Measurements from ENCODE around the gene TRABD. TPM values are rescaled to one million over a fixed set of nuclear protein-coding genes. Genes with fewer than 3 reads are reported as not detected.

The TRABD gene
- total RNA-seq, 1 donor from 2014 or later, result 33.1 TPM

DNA sequence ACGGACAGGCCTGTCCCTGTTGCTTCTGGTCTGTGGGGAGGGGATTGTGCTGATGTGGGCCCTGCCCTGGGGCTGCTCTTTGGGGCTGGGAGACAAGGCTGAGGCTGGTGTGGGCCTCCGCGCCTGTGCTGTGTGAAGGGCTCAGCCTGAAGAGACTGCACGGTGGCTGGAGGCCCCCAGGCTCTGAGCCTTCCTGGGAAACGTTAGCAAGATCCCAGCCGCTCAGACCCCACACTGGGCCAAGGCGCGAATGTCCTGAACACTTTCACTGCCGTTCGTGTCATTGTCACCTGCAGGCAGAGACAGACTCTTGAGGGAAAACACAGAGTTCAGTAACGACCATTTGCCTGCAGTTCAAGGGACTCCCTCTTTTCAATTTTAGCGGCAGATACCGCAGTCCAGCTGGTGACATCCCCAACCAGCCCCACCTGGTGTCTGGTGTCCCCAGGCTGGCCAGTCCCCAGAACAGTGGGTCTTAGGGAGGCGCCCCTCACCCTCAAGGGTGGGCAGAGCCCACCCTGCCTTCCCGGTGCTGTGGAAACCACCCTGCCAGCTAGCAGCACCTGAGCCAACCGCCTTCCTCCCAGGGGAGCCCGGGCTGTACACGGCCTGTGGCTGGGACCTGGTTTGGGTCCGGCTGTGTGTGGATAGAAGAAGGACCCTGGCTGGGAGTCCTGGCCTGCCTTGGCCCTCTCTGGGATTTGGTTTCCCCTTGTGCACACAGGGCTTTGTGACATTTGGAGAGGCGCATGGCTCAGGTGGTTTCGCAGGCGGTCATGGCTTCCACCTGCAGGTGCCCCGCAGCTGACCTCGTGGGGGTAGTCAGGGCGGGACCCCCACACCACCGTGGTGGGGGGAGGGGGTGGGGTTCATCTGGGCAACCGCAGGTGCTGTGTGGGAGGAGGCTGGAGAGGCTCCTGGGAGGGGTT lies 9.5 kb upstream of the TRABD start:
- Mint-ChIP-seq H3K4me3 (ENCODE audit: unreplicated experiment) (no peak overlapping the region), H3K27ac (ENCODE audit: unreplicated experiment) (no peak overlapping the region), H3K9me3 (ENCODE audit: unreplicated experiment) (no peaks in the 10 kb centered on the region), H3K36me3 (ENCODE audit: low read depth, unreplicated experiment) (no peaks in the 10 kb centered on the region), H3K4me1 (ENCODE audit: unreplicated experiment) (no peaks in the 10 kb centered on the region), H3K27me3 (ENCODE audit: unreplicated experiment) (peaks cover 21% of the 10 kb centered on the region)
- TF ChIP-seq, protein P1, sequence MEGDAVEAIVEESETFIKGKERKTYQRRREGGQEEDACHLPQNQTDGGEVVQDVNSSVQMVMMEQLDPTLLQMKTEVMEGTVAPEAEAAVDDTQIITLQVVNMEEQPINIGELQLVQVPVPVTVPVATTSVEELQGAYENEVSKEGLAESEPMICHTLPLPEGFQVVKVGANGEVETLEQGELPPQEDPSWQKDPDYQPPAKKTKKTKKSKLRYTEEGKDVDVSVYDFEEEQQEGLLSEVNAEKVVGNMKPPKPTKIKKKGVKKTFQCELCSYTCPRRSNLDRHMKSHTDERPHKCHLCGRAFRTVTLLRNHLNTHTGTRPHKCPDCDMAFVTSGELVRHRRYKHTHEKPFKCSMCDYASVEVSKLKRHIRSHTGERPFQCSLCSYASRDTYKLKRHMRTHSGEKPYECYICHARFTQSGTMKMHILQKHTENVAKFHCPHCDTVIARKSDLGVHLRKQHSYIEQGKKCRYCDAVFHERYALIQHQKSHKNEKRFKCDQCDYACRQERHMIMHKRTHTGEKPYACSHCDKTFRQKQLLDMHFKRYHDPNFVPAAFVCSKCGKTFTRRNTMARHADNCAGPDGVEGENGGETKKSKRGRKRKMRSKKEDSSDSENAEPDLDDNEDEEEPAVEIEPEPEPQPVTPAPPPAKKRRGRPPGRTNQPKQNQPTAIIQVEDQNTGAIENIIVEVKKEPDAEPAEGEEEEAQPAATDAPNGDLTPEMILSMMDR (IDR thresholded peaks at IDR 0.05; ENCODE audit: unreplicated experiment), result no peak
- no peak for DNase-seq (ENCODE audit: low spot score)

DNA sequence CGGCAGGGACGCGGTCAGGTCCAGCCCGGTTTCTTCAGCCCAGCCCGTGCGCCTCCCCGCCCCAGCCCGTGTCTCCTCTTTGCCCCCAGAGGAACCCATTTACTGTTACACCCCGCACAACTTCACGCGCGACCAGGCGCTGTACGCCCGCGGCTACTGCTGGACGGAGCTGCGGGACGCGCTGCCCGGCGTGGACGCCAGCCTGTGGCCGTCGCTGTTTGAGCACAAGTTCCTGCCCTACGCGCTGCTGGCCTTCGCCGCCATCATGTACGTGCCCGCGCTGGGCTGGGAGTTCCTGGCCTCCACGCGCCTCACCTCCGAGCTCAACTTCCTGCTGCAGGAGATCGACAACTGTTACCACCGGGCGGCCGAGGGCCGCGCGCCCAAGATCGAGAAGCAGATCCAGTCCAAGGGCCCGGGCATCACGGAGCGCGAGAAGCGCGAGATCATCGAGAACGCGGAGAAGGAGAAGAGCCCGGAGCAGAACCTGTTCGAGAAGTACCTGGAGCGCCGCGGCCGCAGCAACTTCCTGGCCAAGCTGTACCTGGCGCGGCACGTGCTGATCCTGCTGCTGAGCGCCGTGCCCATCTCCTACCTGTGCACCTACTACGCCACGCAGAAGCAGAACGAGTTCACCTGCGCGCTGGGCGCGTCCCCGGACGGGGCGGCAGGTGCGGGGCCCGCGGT lies 8.7 kb upstream of the TRABD start:
- Mint-ChIP-seq H3K4me3 (ENCODE audit: unreplicated experiment) (no peak overlapping the region), H3K27me3 (ENCODE audit: unreplicated experiment) (peaks cover 19% of the 10 kb centered on the region), H3K9me3 (ENCODE audit: unreplicated experiment) (no peaks in the 10 kb centered on the region), H3K4me1 (ENCODE audit: unreplicated experiment) (no peaks in the 10 kb centered on the region), H3K36me3 (ENCODE audit: low read depth, unreplicated experiment) (no peaks in the 10 kb centered on the region), H3K27ac (ENCODE audit: unreplicated experiment) (no peak overlapping the region)
- DNase-seq (ENCODE audit: low spot score), result no peak
- TF ChIP-seq, protein P1 (IDR thresholded peaks at IDR 0.05; ENCODE audit: unreplicated experiment), result no peak

DNA sequence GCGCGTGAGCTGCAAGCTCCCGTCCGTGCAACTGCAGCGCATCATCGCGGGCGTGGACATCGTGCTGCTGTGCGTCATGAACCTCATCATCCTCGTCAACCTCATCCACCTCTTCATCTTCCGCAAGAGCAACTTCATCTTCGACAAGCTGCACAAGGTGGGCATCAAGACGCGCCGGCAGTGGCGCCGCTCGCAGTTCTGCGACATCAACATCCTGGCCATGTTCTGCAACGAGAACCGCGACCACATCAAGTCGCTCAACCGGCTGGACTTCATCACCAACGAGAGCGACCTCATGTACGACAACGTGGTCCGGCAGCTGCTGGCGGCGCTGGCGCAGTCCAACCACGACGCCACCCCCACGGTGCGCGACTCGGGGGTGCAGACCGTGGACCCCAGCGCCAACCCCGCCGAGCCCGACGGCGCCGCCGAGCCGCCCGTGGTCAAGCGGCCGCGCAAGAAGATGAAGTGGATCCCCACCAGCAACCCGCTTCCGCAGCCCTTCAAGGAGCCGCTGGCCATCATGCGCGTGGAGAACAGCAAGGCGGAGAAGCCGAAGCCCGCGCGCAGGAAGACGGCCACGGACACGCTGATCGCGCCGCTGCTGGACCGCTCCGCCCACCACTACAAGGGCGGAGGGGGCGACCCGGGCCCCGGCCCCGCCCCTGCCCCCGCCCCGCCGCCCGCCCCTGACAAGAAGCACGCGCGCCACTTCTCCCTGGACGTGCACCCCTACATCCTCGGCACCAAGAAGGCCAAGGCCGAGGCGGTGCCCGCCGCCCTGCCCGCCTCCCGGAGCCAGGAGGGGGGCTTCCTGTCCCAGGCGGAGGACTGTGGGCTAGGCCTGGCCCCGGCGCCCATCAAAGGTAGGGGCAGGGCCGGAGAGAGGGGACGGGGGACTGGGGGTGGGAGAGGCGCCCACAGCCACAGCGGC lies 7.9 kb upstream of the TRABD start:
- Mint-ChIP-seq H3K27ac (ENCODE audit: unreplicated experiment) (no peak overlapping the region), H3K36me3 (ENCODE audit: low read depth, unreplicated experiment) (no peaks in the 10 kb centered on the region), H3K9me3 (ENCODE audit: unreplicated experiment) (no peaks in the 10 kb centered on the region), H3K4me3 (ENCODE audit: unreplicated experiment) (no peak overlapping the region), H3K4me1 (ENCODE audit: unreplicated experiment) (no peaks in the 10 kb centered on the region), H3K27me3 (ENCODE audit: unreplicated experiment) (peaks cover 14% of the 10 kb centered on the region)
- no peak for DNase-seq (ENCODE audit: low spot score)
- TF ChIP-seq, protein P1 (IDR thresholded peaks at IDR 0.05; ENCODE audit: unreplicated experiment), result no peak

DNA sequence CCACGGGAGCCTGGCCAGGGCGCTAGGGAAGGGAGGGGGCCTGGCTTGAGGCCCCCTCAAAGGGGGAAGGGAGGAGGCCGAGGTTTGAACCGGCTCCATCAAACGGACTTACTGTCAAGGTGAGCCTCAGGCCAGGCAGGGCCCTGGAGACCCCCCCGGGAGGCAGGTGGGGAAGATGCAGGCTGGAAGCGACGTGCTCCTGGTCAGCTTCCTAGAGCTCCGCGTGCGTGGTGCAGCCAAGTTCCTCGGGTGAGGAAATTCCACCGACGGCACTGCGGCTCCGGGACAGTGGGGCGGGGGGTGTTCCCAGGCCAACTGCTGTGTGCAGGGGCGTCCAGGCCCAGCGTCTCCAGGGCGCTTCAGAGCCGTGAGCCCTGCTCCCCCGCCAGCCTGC lies 7.2 kb upstream of the TRABD start:
- no peaks in the 10 kb centered on the region for H3K36me3 Mint-ChIP-seq (ENCODE audit: low read depth, unreplicated experiment)
- no peak overlapping the region for H3K4me3 Mint-ChIP-seq (ENCODE audit: unreplicated experiment)
- H3K4me1 Mint-ChIP-seq (ENCODE audit: unreplicated experiment), result no peaks in the 10 kb centered on the region
- TF ChIP-seq, protein P1 (IDR thresholded peaks at IDR 0.05; ENCODE audit: unreplicated experiment), result no peak
- no peaks in the 10 kb centered on the region for H3K9me3 Mint-ChIP-seq (ENCODE audit: unreplicated experiment)
- H3K27ac Mint-ChIP-seq (ENCODE audit: unreplicated experiment), result no peak overlapping the region
- H3K27me3 Mint-ChIP-seq (ENCODE audit: unreplicated experiment), result peaks cover 14% of the 10 kb centered on the region
- DNase-seq (ENCODE audit: low spot score), result no peak

Measured in endothelial cell (in vitro differentiated cells).